ENCODE data around the gene HOXB7.

GRCh38 chr17:48647963-48648245 is 37.1 kb upstream of the HOXB7 start:
- TF ChIP-seq EZH2 (IDR thresholded peaks at IDR 0.05; ENCODE audit: low read depth) = no peak
- TF ChIP-seq, protein P1, sequence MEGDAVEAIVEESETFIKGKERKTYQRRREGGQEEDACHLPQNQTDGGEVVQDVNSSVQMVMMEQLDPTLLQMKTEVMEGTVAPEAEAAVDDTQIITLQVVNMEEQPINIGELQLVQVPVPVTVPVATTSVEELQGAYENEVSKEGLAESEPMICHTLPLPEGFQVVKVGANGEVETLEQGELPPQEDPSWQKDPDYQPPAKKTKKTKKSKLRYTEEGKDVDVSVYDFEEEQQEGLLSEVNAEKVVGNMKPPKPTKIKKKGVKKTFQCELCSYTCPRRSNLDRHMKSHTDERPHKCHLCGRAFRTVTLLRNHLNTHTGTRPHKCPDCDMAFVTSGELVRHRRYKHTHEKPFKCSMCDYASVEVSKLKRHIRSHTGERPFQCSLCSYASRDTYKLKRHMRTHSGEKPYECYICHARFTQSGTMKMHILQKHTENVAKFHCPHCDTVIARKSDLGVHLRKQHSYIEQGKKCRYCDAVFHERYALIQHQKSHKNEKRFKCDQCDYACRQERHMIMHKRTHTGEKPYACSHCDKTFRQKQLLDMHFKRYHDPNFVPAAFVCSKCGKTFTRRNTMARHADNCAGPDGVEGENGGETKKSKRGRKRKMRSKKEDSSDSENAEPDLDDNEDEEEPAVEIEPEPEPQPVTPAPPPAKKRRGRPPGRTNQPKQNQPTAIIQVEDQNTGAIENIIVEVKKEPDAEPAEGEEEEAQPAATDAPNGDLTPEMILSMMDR (conservative IDR thresholded peaks at IDR 0.05) = no peak
